ENCODE results near the gene COQ2.
"Not testable (repeated sequence)": the region's sequence is repeated elsewhere in the genome, so short reads cannot be mapped to it uniquely, and the experiment has no call there.

Gene COQ2

DNA sequence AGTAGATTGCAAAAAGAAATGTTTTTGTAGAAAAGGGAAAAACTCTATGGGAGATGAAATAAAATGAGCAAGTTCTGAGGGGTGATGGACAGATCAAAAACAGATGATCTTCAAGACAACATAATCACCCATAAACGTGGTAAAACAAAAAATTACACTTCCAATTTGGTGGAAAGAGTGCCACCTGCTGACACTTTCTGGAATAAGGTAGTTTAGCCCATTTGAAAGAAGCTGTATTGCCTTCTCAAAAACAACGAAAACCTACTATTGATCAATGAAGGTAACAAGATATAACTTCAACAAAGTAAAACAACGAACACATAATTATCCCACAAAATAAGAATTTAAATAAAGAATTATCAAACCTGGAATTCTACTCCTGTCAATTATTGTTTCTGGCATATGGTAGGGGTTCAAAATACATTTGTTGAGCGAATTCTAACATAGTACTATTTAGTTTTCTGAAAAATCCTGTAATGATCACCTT is 2.5 kb downstream of the COQ2 start:
- DNase-seq (ENCODE audit: low read depth) = no peak
- no peak overlapping the region for H3K4me3 ChIP-seq (ENCODE audit: low read depth, low read length)
- TF ChIP-seq, protein P1, sequence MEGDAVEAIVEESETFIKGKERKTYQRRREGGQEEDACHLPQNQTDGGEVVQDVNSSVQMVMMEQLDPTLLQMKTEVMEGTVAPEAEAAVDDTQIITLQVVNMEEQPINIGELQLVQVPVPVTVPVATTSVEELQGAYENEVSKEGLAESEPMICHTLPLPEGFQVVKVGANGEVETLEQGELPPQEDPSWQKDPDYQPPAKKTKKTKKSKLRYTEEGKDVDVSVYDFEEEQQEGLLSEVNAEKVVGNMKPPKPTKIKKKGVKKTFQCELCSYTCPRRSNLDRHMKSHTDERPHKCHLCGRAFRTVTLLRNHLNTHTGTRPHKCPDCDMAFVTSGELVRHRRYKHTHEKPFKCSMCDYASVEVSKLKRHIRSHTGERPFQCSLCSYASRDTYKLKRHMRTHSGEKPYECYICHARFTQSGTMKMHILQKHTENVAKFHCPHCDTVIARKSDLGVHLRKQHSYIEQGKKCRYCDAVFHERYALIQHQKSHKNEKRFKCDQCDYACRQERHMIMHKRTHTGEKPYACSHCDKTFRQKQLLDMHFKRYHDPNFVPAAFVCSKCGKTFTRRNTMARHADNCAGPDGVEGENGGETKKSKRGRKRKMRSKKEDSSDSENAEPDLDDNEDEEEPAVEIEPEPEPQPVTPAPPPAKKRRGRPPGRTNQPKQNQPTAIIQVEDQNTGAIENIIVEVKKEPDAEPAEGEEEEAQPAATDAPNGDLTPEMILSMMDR (IDR thresholded peaks at IDR 0.05; ENCODE audit: low read depth, low read length, missing control alignments) = peak; percentile 68

DNA sequence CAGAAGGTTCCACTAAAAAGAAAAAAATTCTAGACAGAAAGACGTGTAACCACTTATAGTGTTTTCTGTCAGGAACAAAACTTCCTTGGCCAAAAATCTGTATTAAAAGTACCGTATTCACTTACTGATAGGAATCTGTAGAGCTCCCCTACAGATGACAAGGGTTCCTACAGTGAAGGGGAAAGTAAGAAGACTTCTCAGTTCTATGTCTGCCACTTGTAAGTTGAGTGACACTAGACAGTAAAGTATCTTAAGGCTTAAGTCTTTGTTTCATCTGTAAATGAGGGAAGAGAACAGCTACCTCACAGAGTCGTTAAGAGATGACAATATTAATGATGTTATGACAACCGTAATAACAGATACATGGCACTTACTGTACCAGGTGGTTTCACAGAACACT is 3.3 kb downstream of the COQ2 start:
- TF ChIP-seq, protein P1 (IDR thresholded peaks at IDR 0.05; ENCODE audit: low read depth, low read length, missing control alignments) = peak; percentile 18
- no peak overlapping the region for H3K4me3 ChIP-seq (ENCODE audit: low read depth, low read length)
- no peak for DNase-seq (ENCODE audit: low read depth)

DNA sequence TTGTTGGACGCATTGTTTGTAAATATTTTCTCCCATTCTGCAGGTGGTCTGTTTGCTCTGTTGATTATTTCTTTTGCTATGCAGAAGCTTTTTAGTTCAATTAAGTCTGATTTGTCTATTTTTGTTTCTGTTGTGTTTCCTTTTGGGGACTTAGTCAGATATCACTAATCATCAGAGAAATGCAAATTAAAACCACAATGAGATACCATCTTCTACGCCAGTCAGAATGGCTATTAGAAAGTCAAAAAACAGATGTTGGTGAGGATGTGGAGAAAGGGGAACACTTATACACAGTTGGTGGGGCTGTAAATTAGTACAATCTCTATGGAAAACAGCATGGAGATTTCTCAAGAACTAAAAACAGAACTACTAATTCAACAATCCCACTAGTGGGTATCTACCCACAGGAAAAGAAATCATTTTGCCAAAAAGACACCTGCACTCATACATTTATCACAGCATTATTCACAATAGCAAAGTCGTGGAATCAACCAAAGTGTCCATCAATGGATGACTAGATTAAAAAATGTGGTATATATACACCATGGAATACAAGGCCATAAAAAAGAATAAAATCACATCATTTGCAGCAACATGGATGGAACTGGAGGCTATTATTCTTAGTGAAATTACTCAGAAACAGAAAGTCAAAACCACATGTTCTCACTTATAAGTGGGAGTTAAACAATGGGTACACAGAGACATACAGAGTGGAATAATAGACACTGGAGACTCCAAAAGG is 8.1 kb downstream of the COQ2 start:
- DNase-seq (ENCODE audit: low read depth) = no peak
- TF ChIP-seq, protein P1 (IDR thresholded peaks at IDR 0.05; ENCODE audit: low read depth, low read length, missing control alignments) = no peak
- H3K4me3 ChIP-seq (ENCODE audit: low read depth, low read length) = no peak overlapping the region

DNA sequence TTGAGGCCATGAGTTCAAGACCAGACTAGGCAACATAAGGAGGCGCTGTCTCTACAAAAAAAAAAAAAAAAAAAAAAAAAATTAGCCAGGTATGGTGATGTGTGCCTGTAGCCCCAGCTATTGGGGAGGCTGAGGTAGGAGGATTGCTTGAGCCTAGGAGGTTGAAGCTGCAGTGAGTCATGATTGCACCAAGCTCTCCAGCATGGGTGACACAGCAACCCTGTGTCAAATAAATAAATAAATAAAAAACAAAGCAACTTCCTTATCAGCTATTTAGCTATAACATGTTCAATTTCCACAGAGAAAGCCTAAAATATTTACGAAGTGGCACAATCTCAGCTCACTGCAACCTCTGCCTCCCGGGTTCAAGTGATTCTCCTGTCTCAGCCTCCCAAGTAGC is 10.7 kb downstream of the COQ2 start:
- DNase-seq (ENCODE audit: low read depth) = not testable (repeated sequence)

DNA sequence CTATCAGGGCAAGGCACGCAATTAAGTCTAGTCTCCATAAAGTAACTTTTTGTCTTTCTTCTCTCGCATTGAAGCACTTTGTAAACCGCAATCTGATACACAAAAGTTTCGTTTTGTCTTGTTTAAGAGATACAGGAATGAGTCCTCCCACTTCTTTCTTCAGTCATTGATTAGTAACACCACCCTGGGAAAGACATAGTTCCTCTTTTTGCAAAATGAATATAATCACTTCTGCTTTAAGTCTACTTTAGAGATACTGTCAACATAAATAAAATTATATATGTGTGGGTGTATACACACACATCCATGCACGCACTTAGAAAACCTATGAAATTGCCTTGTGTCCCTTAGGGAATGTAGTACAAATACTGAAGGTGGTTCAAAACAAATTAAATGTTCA is 11.7 kb downstream of the COQ2 start:
- peak; percentile 93 for DNase-seq (ENCODE audit: low read depth)
- no peak overlapping the region for H3K4me3 ChIP-seq (ENCODE audit: low read depth, low read length)
- TF ChIP-seq, protein P1 (IDR thresholded peaks at IDR 0.05; ENCODE audit: low read depth, low read length, missing control alignments) = no peak

More for the DNA sequence above, 10.7 kb downstream of the COQ2 start:
- not testable (repeated sequence) for H3K4me3 ChIP-seq (ENCODE audit: low read depth, low read length)

DNA sequence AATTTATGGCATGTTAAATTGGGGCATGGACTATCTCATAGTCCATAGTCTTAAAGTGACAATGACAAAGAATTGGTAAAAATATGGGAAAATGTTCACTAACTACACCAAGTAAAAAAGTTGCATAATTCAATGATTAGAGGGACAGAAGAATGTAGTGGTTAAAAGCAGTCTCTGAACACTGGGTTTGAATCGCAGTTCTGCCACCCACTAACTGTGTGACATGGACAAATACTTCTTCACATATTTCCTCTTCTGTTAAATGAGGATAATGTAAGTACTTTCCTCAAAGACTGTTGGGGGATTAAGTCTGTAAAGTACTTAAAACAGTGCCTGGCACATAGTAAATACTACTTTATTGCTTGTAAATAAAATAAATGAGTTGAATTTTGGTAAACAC is 15.3 kb downstream of the COQ2 start:
- DNase-seq (ENCODE audit: low read depth) = no peak
- H3K4me3 ChIP-seq (ENCODE audit: low read depth, low read length) = no peak overlapping the region
- TF ChIP-seq, protein P1 (IDR thresholded peaks at IDR 0.05; ENCODE audit: low read depth, low read length, missing control alignments) = no peak

DNA sequence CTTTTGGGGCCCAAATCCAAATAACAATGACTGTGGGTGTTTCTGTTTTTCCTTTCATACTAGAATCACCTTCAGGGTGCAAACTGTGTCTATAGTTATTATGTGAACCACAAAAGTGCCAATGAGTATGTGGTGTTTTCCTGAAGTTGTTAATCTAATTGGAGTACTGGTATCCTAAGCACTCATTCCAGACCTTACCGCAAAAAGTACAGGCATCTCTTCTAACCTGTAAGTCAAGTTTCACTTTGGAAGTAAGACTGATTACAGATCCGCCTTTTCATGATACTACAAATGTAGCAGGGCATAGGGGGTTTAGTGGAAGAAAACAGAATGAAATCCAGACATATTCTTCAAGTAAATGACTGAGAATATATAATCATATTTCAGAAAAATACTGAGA is 16.1 kb downstream of the COQ2 start:
- no peak overlapping the region for H3K4me3 ChIP-seq (ENCODE audit: low read depth, low read length)
- no peak for DNase-seq (ENCODE audit: low read depth)
- TF ChIP-seq, protein P1 (IDR thresholded peaks at IDR 0.05; ENCODE audit: low read depth, low read length, missing control alignments) = no peak

All from GM12864 (cell line).